ENCODE data around the gene RALGDS.
"Not testable (repeated sequence)": the region's sequence is repeated elsewhere in the genome, so short reads cannot be mapped to it uniquely, and the experiment has no call there.

DNA sequence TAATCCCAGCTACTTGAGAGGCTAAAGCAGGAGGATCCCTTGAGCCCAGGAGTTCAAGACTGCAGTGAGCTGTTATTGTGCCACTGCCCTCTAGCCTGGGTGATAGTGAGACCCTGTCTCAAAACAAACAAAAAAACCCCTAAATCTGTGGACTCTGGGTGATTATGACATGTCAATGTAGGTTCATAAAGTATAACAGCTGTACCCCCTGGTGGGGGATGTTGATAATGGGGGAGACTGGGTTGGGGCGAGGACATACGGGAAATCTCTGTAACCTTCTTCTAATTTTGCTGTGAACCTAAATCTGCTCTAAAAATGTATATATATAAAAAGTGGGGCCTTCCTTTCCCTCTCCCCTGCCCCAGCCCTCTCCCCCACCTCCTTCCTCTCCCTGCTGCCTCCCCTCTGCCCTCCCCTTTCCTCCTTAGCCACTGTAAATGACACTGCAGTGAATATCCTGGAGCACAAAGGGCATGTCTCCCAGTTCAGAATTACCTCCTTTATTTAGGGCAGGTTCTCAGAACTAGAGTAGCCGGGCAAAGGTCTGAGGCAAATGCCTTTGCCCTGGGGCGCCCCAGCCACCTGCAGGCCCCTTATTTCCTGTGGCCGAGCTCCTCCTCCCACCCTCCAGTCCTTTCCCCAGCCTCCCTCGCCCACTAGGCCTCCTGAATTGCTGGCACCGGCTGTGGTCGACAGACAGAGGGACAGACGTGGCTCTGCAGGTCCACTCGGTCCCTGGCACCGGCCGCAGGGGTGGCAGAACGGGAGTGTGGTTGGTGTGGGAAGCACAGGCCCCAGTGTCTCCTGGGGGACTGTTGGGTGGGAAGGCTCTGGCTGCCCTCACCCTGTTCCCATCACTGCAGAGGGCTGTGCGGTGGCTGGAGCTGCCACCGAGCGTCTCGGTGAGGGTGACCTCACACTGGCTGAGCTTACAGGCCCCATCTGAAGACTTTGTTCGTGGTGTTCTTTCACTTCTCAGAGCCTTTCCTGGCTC lies 40.0 kb downstream of the RALGDS start:
- not testable (repeated sequence) for TF ChIP-seq CTCF (IDR thresholded peaks at IDR 0.05 in 2 of 3, conservative IDR thresholded peaks at IDR 0.05 in 1 of 3; ENCODE audit: borderline replicate concordance in 1 of 3, insufficient read depth in 1 of 3, low read depth in 2 of 3, low read length in 2 of 3); RAD21 (IDR thresholded peaks at IDR 0.05; ENCODE audit: low read depth); EZH2phosphoT487 (IDR thresholded peaks at IDR 0.05; ENCODE audit: borderline replicate concordance); ELF1 (IDR thresholded peaks at IDR 0.05; ENCODE audit: borderline replicate concordance, low read depth); POLR2A (IDR thresholded peaks at IDR 0.05; ENCODE audit: borderline replicate concordance, extremely low read depth, insufficient read depth, insufficient read length); POLR2AphosphoS5 (IDR thresholded peaks at IDR 0.05; ENCODE audit: low read depth, low read length); TCF7L2 (IDR thresholded peaks at IDR 0.05; ENCODE audit: borderline replicate concordance, extremely low read depth, insufficient read depth, insufficient read length); ZFX (IDR thresholded peaks at IDR 0.05); ZBTB33 (IDR thresholded peaks at IDR 0.05; ENCODE audit: extremely low read depth, insufficient replicate concordance, low read length); SRF (IDR thresholded peaks at IDR 0.05; ENCODE audit: low read depth)
- TF ChIP-seq, protein P1, sequence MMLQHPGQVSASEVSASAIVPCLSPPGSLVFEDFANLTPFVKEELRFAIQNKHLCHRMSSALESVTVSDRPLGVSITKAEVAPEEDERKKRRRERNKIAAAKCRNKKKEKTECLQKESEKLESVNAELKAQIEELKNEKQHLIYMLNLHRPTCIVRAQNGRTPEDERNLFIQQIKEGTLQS (IDR thresholded peaks at IDR 0.05) = not testable (repeated sequence)
